GM10266 (cell line): ENCODE data around the gene TMEM59.
"Not testable (repeated sequence)": the region's sequence is repeated elsewhere in the genome, so short reads cannot be mapped to it uniquely, and the experiment has no call there.

ENCODE experiments used
- DNase-seq: peaks from one replicate; pipeline ENCODE4 v3.0.0; 2012; ENCODE audit errors: extremely low spot score
- CTCF ChIP-seq: IDR thresholded peaks from 2 replicates; pipeline ENCODE4 v1.5.1; 2012; ENCODE audit warnings: mild to moderate bottlenecking, low read depth; ENCODE audit not compliant: control insufficient read depth, insufficient read depth; ENCODE audit errors: missing control alignments

The TMEM59 gene

GRCh38 chr1:54028306-54029251, 24.4 kb downstream of the TMEM59 start:
- DNase-seq = no peak
- no peak for TF ChIP-seq CTCF

- TF ChIP-seq CTCF = no peak
- no peak for DNase-seq
Measured at GRCh38 chr1:54027848-54028247, 25.2 kb downstream of the TMEM59 start.

GRCh38 chr1:54024811-54025210, 28.2 kb downstream of the TMEM59 start:
- DNase-seq = not testable (repeated sequence)

- TF ChIP-seq CTCF = no peak
- DNase-seq = no peak
Measured at GRCh38 chr1:54024358-54024757, 28.6 kb downstream of the TMEM59 start.

- not testable (repeated sequence) for DNase-seq
Measured at GRCh38 chr1:54019562-54020176, 33.3 kb downstream of the TMEM59 start.

GRCh38 chr1:54018635-54019034, 34.4 kb downstream of the TMEM59 start:
- no peak for DNase-seq
- no peak for TF ChIP-seq CTCF

GRCh38 chr1:54017979-54018378, 35.0 kb downstream of the TMEM59 start, which contains the start of gene LDLRAD1:
Gene LDLRAD1 (minus strand): TSS chr1:54018186. CDS start chr1:54018112, 74 bp downstream.
- no peak for DNase-seq
- no peak for TF ChIP-seq CTCF
